Glutamatergic neuron (in vitro differentiated cells): ENCODE measurements around the gene KRTAP4-11. TPM values are rescaled to one million over a fixed set of nuclear protein-coding genes. Genes with fewer than 3 reads are reported as not detected.

Experiments
- DNase-seq: peaks from one replicate; pipeline ENCODE4 v3.0.0; 2022
- H3K27ac Mint-ChIP-seq: one replicate; pipeline ENCODE4 v1.8.0; 2020; ENCODE audit warnings: mild to moderate bottlenecking, mixed read lengths, inconsistent platforms; ENCODE audit not compliant: unreplicated experiment
- H3K27me3 Mint-ChIP-seq: one replicate; pipeline ENCODE4 v1.8.0; 2020; ENCODE audit warnings: mild to moderate bottlenecking, moderate library complexity, mixed read lengths, inconsistent platforms; ENCODE audit not compliant: unreplicated experiment
- H3K36me3 Mint-ChIP-seq: one replicate; pipeline ENCODE4 v1.8.0; 2020; ENCODE audit warnings: mild to moderate bottlenecking, mixed read lengths, inconsistent platforms; ENCODE audit not compliant: unreplicated experiment
- H3K4me1 Mint-ChIP-seq: one replicate; pipeline ENCODE4 v1.8.0; 2020; ENCODE audit warnings: mild to moderate bottlenecking, low read depth, mixed read lengths, inconsistent platforms; ENCODE audit not compliant: unreplicated experiment
- H3K4me3 Mint-ChIP-seq: one replicate; pipeline ENCODE4 v1.8.0; 2020; ENCODE audit warnings: mild to moderate bottlenecking, mixed read lengths, inconsistent platforms; ENCODE audit not compliant: unreplicated experiment
- H3K9me3 Mint-ChIP-seq: one replicate; pipeline ENCODE4 v1.8.0; 2020; ENCODE audit warnings: mild to moderate bottlenecking, moderate library complexity, mixed read lengths, inconsistent platforms; ENCODE audit not compliant: unreplicated experiment
- total RNA-seq: library from RNA; stranded (reverse); fragmentation: NEBNext Ultra II Directional; extraction: Animal tissue kit (Norgen Biotek cat#: 25700); gene quantifications from one replicate; pipeline ENCODE4 v1.2.1, GENCODE V29; 2021; ENCODE audit not compliant: unreplicated experiment
- TF ChIP-seq, protein P1 (sequence below): fragments of 200-600 bp; sonication (generic); IDR thresholded peaks from one replicate; pipeline ENCODE4 v1.5.0; 2021; ENCODE audit not compliant: partially characterized antibody, unreplicated experiment

Gene KRTAP4-11
- total RNA-seq, 1 donor from 2014 or later = not detected

DNA sequence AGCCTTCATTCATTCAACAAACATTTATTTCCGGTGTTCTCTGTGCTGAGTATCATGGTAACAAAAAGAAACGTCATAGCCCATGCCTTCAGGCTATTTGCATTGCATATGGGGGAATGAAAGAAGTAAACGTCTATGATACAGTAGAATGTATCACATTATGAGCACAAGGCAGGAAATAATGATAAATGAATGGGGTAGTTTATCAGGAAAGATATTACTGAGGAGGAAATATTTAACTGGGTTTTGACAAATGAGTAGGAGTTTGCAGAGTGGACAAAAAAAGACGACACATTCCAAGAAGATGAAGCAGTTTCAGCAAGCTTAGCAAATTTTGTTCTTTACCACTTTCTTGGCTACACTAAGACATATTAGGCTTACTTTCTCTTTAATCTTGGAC lies 35.5 kb downstream of the KRTAP4-11 start:
- H3K9me3 Mint-ChIP-seq = peaks cover 7% of the 10 kb centered on the region

DNA sequence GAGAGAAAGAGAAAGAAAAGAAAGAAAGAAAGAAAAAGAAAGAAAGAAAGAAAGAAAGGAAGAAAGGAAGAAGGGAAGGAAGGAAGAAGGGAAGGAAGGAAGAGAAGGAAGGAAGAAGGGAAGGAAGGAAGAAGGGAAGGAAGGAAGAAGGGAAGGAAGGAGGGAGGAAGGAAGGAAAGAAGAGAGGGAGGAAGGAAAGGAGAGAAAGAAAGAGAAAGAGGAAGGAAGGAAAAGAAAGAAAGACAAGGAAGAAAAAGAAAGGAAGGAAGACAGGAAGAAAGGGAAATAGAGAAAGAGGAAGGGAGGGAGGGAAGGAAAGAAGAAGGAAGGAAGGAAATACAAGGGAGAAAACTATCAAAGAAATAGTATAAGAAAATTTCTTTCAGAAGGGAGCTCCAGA lies 41.4 kb downstream of the KRTAP4-11 start:
- Mint-ChIP-seq H3K4me3 (no peak overlapping the region), H3K36me3 (peaks cover 7% of the 10 kb centered on the region), H3K27ac (no peak overlapping the region), H3K4me1 (no peaks in the 10 kb centered on the region), H3K27me3 (peaks cover 6% of the 10 kb centered on the region), H3K9me3 (peaks cover 7% of the 10 kb centered on the region)
- TF ChIP-seq, protein P1, sequence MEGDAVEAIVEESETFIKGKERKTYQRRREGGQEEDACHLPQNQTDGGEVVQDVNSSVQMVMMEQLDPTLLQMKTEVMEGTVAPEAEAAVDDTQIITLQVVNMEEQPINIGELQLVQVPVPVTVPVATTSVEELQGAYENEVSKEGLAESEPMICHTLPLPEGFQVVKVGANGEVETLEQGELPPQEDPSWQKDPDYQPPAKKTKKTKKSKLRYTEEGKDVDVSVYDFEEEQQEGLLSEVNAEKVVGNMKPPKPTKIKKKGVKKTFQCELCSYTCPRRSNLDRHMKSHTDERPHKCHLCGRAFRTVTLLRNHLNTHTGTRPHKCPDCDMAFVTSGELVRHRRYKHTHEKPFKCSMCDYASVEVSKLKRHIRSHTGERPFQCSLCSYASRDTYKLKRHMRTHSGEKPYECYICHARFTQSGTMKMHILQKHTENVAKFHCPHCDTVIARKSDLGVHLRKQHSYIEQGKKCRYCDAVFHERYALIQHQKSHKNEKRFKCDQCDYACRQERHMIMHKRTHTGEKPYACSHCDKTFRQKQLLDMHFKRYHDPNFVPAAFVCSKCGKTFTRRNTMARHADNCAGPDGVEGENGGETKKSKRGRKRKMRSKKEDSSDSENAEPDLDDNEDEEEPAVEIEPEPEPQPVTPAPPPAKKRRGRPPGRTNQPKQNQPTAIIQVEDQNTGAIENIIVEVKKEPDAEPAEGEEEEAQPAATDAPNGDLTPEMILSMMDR = no peak
- no peak for DNase-seq

More for the DNA sequence above, 35.5 kb downstream of the KRTAP4-11 start:
- TF ChIP-seq, protein P1 = no peak
- Mint-ChIP-seq H3K4me1 (no peaks in the 10 kb centered on the region), H3K36me3 (peaks cover 6% of the 10 kb centered on the region), H3K4me3 (no peak overlapping the region), H3K27ac (no peak overlapping the region), H3K27me3 (no peaks in the 10 kb centered on the region)
- no peak for DNase-seq

DNA sequence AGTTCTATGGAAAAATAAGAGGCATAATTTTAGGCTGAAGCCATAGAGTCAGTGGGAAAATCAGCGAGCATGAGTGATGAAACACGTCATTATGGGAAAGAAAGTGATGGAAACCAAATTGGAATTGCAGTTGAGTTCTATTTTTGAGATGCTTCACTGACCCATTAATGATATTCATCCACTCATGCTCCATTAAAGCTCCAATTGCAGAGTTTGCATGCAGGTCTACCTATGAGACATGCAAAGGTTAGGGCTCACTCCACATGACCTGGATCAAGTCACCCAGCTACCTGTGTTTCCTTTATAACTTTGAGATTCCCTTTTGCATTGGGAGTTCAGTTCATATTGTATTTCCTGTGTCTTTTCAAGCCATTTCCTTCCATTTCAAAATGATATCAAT lies 44.5 kb downstream of the KRTAP4-11 start:
- Mint-ChIP-seq H3K27ac (no peak overlapping the region), H3K4me1 (peaks cover 5% of the 10 kb centered on the region), H3K4me3 (no peak overlapping the region), H3K9me3 (peaks cover 9% of the 10 kb centered on the region), H3K27me3 (peaks cover 8% of the 10 kb centered on the region), H3K36me3 (peaks cover 8% of the 10 kb centered on the region)
- DNase-seq = no peak
- TF ChIP-seq, protein P1 = no peak

DNA sequence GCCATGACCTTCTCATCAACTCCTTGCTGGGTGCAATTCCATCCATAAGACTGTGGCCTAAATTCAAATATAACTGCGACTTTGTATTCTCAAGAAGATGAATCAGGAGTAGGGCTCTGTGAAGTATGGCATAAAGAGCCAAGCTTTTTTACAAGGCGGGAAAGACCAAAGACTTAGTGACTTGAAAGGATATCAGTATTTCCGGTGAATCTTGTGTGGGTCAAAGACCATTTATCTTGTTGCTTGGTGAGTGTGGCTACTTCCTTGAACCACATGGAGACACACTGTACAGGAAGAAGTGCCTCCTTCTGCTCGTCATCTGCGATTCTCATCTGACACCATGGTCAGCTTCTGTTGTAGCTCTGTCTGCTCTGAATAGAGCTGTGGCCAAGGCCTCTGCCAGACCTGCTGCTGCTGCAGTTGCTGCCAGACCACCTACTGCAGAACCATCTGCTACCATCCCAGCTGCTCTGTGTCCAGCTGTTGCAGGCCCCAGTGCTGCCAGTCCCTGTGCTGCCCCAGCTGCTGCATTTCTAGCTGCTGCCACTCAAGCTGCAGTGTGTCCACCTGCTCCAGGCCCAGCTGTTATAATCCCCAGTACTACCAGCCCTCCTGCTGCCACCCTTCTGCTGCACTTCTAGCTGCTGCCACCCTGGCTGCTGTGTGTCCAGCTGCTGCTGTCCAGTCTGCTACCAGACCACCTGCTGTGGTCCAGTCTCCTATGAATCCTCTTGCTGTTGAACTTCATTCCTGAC lies 46.4 kb downstream of the KRTAP4-11 start:
- Mint-ChIP-seq H3K4me1 (peaks cover 5% of the 10 kb centered on the region), H3K27me3 (peaks cover 8% of the 10 kb centered on the region), H3K9me3 (peaks cover 9% of the 10 kb centered on the region), H3K27ac (peak overlapping the region; percentile 90), H3K36me3 (peaks cover 8% of the 10 kb centered on the region), H3K4me3 (peak overlapping the region; percentile 67)
- TF ChIP-seq, protein P1 = no peak
- DNase-seq = peak; percentile 48

DNA sequence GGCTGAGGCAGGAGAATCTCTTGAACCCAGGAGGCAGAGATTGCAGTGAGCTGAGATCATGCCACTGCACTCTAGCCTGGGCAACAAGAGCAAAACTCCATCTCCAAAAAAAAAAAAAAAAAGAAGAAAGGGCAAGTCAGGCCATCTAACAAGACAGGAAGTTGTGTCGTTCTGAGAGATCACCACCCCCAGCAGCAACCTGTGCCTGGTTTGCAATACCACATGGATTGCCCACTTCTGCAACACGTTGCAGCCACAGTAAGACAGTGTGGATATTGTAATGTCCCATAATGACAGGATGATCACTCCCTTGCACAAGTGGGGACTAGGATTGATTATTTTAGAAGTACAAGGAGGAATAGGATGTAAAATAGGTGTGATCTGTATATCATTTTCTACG lies 49.1 kb downstream of the KRTAP4-11 start:
- H3K36me3 Mint-ChIP-seq = peaks cover 13% of the 10 kb centered on the region
- DNase-seq = no peak
- H3K27me3 Mint-ChIP-seq = peaks cover 8% of the 10 kb centered on the region
- TF ChIP-seq, protein P1 = no peak
- peaks cover 5% of the 10 kb centered on the region for H3K4me1 Mint-ChIP-seq
- no peak overlapping the region for H3K27ac Mint-ChIP-seq
- H3K4me3 Mint-ChIP-seq = no peak overlapping the region
- H3K9me3 Mint-ChIP-seq = peaks cover 9% of the 10 kb centered on the region
